IPS-15b (cell line): ENCODE results near the gene TUBB2A.
A peak's percentile ranks its signal among the peaks of the same experiment; 100 is the strongest.
"Not testable (repeated sequence)": the region's sequence is repeated elsewhere in the genome, so short reads cannot be mapped to it uniquely, and the experiment has no call there.

Experiments
- H3K27me3 ChIP-seq: one replicate; pipeline ENCODE4 v1.6.1; 2013; ENCODE audit warnings: low read length; ENCODE audit not compliant: control insufficient read depth, insufficient read depth
- H3K36me3 ChIP-seq: one replicate; pipeline ENCODE4 v1.6.1; 2013; ENCODE audit warnings: low read length; ENCODE audit not compliant: control insufficient read depth, insufficient read depth
- H3K4me1 ChIP-seq: one replicate; pipeline ENCODE4 v1.6.1; 2013; ENCODE audit warnings: mild to moderate bottlenecking, low read length; ENCODE audit not compliant: control insufficient read depth, insufficient read depth
- H3K4me3 ChIP-seq: one replicate; pipeline ENCODE4 v1.5.1; 2013; ENCODE audit warnings: low read depth, low read length
- H3K9ac ChIP-seq: one replicate; pipeline ENCODE4 v1.6.1; 2013; ENCODE audit warnings: low read depth, mild to moderate bottlenecking, low read length
- H3K9me3 ChIP-seq: one replicate; pipeline ENCODE4 v1.6.1; 2013; ENCODE audit warnings: mild to moderate bottlenecking, low read length; ENCODE audit not compliant: control insufficient read depth, insufficient read depth

The TUBB2A gene

GRCh38 chr6:3195420-3195694, 38.0 kb upstream of the TUBB2A start:
- H3K27me3 ChIP-seq: no peaks in the 10 kb centered on the region
- no peak overlapping the region for H3K9ac ChIP-seq
- H3K9me3 ChIP-seq: no peaks in the 10 kb centered on the region
- H3K36me3 ChIP-seq: no peaks in the 10 kb centered on the region
- H3K4me3 ChIP-seq: peak overlapping the region; percentile 12
- H3K4me1 ChIP-seq: peaks cover 22% of the 10 kb centered on the region

GRCh38 chr6:3194535-3195419, 37.4 kb upstream of the TUBB2A start:
- Histone ChIP-seq H3K27me3 (no peaks in the 10 kb centered on the region), H3K9me3 (no peaks in the 10 kb centered on the region), H3K4me3 (peak overlapping the region; percentile 12), H3K4me1 (peaks cover 22% of the 10 kb centered on the region), H3K36me3 (no peaks in the 10 kb centered on the region), H3K9ac (no peak overlapping the region)

DNA sequence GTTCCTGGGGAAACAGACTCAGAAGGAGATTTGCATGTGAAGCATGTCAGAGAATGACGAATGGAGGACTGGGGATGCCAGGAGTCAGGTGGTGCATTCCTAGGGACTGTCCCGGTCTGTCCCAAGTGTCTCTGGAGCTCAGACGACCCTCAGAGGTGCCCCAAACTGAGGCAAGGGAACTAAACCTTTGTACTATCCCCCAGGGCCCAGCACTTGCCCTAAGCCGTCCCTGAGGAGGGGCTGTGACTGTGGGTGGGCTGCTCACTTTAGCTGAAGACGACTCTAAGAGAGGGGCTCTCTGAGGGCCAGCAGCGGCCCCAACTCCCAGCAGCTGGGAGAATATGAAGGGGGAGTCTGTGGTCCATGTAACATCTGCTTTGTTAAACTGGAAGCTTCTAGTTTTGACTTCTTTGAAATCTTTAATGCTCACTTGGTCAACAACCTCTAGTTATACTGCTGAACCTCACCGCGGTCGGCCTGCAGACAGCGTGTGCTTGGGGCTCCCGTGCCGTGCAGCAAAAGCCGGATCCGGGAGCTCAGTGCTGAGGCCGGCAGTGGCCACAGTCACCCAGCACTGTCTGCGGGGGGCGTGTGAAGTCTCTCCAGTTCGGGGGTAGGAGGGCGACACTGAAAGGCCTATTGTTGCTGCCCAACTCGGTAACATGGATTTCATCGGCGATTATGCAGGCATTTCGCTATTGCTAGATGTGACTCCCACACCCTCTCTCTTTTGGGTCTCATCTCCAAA, 35.9 kb upstream of the TUBB2A start:
- Histone ChIP-seq H3K4me1 (peaks cover 22% of the 10 kb centered on the region), H3K27me3 (no peaks in the 10 kb centered on the region), H3K9ac (peak overlapping the region; percentile 47), H3K4me3 (no peak overlapping the region), H3K36me3 (no peaks in the 10 kb centered on the region), H3K9me3 (no peaks in the 10 kb centered on the region)

GRCh38 chr6:3190779-3191178, 33.4 kb upstream of the TUBB2A start:
- no peak overlapping the region for H3K9ac ChIP-seq
- no peaks in the 10 kb centered on the region for H3K27me3 ChIP-seq
- no peaks in the 10 kb centered on the region for H3K36me3 ChIP-seq
- H3K4me3 ChIP-seq: no peak overlapping the region
- no peaks in the 10 kb centered on the region for H3K9me3 ChIP-seq
- peaks cover 18% of the 10 kb centered on the region for H3K4me1 ChIP-seq

- no peak overlapping the region for H3K4me3 ChIP-seq
- H3K9ac ChIP-seq: no peak overlapping the region
- H3K36me3 ChIP-seq: no peaks in the 10 kb centered on the region
- no peaks in the 10 kb centered on the region for H3K9me3 ChIP-seq
- H3K27me3 ChIP-seq: no peaks in the 10 kb centered on the region
- H3K4me1 ChIP-seq: peaks cover 11% of the 10 kb centered on the region
Measured at GRCh38 chr6:3190056-3190455, 32.7 kb upstream of the TUBB2A start.

DNA sequence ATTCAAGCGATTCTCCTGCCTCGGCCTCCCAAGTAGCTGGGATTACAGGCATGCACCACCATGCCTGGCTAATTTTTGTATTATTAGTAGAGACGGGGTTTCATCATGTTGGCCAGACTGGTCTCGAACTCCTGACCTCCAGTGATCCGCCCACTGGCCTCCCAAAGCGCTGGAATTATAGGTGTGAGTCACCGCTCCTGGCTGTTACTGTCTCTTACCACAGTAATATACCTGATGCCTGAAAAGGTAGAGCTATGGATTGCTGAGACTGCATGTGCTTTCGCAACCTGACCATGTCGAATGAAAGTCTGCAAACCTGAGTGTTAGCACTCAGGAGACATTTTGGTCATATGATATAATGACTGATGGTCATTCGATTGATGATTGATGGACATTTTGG, 31.8 kb upstream of the TUBB2A start:
- H3K27me3 ChIP-seq, H3K9me3 ChIP-seq, H3K4me3 ChIP-seq, H3K36me3 ChIP-seq, H3K9ac ChIP-seq, H3K4me1 ChIP-seq: not testable (repeated sequence)

GRCh38 chr6:3188262-3188661, 30.9 kb upstream of the TUBB2A start:
- no peaks in the 10 kb centered on the region for H3K27me3 ChIP-seq
- no peaks in the 10 kb centered on the region for H3K36me3 ChIP-seq
- H3K4me1 ChIP-seq: peaks cover 5% of the 10 kb centered on the region
- no peaks in the 10 kb centered on the region for H3K9me3 ChIP-seq
- H3K9ac ChIP-seq: no peak overlapping the region
- no peak overlapping the region for H3K4me3 ChIP-seq

DNA sequence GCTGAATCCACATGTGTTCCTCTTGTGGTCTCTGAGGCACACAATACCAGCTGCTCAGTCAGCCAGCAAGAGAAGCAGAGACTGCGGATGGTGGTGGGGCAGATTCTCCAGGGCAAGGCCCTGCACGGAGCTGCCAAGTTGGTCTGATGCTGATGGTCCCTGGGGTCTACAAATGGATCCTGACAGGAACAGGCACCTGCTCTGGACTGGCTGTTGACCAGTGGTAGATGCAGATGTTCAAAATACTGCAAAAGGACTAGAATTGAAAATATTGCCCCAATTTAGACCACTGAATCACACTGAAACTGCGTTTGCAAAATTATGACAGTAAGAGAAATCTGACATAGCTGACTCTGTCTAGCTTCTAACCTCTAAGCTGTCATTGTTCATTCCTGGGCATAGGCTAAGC, 29.6 kb upstream of the TUBB2A start:
- Histone ChIP-seq H3K4me1 (no peaks in the 10 kb centered on the region), H3K9ac (no peak overlapping the region), H3K36me3 (no peaks in the 10 kb centered on the region), H3K27me3 (no peaks in the 10 kb centered on the region), H3K9me3 (no peaks in the 10 kb centered on the region), H3K4me3 (no peak overlapping the region)

DNA sequence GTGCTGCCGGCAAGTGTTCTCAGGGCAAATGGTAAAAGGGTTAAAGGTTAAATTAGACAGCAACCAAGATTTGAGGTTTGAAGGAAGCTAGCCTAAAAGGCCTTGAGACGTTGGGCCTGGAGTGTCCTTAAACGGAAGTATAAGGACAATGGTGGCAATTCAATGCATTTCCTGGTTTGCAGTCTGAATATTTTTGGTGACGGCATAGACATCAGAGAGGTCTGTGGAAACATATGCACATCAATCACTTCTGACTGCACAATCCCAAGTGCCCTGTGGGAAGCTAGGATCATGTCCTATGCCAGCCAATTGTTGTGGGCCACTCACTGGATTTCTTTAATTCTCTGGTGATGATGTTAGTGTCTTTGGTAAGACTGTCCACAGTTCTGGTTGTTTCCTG, 25.7 kb upstream of the TUBB2A start:
- H3K27me3 ChIP-seq: no peaks in the 10 kb centered on the region
- H3K9ac ChIP-seq: no peak overlapping the region

GRCh38 chr6:3181105-3181504, 23.8 kb upstream of the TUBB2A start:
- Histone ChIP-seq H3K36me3 (no peaks in the 10 kb centered on the region), H3K9ac (no peak overlapping the region), H3K9me3 (no peaks in the 10 kb centered on the region), H3K27me3 (no peaks in the 10 kb centered on the region), H3K4me3 (no peak overlapping the region), H3K4me1 (no peaks in the 10 kb centered on the region)

More for the DNA sequence above, 25.7 kb upstream of the TUBB2A start:
- Histone ChIP-seq H3K4me1 (no peaks in the 10 kb centered on the region), H3K4me3 (no peak overlapping the region), H3K9me3 (no peaks in the 10 kb centered on the region), H3K36me3 (no peaks in the 10 kb centered on the region)

- peak overlapping the region; percentile 35 for H3K4me3 ChIP-seq
- not testable (repeated sequence) for H3K9ac ChIP-seq, H3K27me3 ChIP-seq, H3K9me3 ChIP-seq, H3K36me3 ChIP-seq, H3K4me1 ChIP-seq
Measured at GRCh38 chr6:3179945-3180344, 22.6 kb upstream of the TUBB2A start.

GRCh38 chr6:3178666-3179065, 21.3 kb upstream of the TUBB2A start:
- H3K36me3 ChIP-seq, H3K9me3 ChIP-seq, H3K27me3 ChIP-seq, H3K4me3 ChIP-seq, H3K9ac ChIP-seq, H3K4me1 ChIP-seq: not testable (repeated sequence)
